Measurements from ENCODE around the gene FUT9. TPM values are rescaled to one million over a fixed set of nuclear protein-coding genes. Genes with fewer than 3 reads are reported as not detected.

FUT9 gene
- total and polyA plus RNA-seq, 2 of the 8 experiments (the other 6 are each of a cell fraction or from before 2014, with no cell fraction given) = 0.85 to 4.9 TPM

- no peaks in the 10 kb centered on the region for H3K27me3 ChIP-seq (replicated peaks in 1 of 4; ENCODE audit: control insufficient read depth in 3 of 4, extremely low read depth in 1 of 4, insufficient read depth in 3 of 4, low read length in 3 of 4)
- no peaks in the 10 kb centered on the region for H3K79me1 ChIP-seq (ENCODE audit: low read depth, low read length)
- no peaks in the 10 kb centered on the region for H3K36me3 ChIP-seq (ENCODE audit: control insufficient read depth in 2 of 4, insufficient read depth in 4 of 4, low read length in 3 of 4)
- H4K5ac ChIP-seq (ENCODE audit: insufficient read length, low read depth, low read length) = no peak overlapping the region
- peak overlapping the region; percentile 74; the same call in 1 of the 2 replicates for H2AFZ ChIP-seq (ENCODE audit: low read length)
- DNase-seq (ENCODE audit: low read depth in 1 of 2, low spot score in 2 of 2) (no peak), FAIRE-seq (no peak)
- H2BK5ac ChIP-seq (ENCODE audit: low read depth, low read length) = no peak overlapping the region
- no peak overlapping the region for H2BK15ac ChIP-seq (ENCODE audit: low read length)
- H3K79me2 ChIP-seq (ENCODE audit: control insufficient read depth in 1 of 2, insufficient read depth in 2 of 2, low read length in 2 of 2) = no peaks in the 10 kb centered on the region
- no peak overlapping the region for H2BK20ac ChIP-seq (ENCODE audit: low read length)
- TF ChIP-seq BCL11A (IDR thresholded peaks at IDR 0.05; ENCODE audit: low read depth in 2 of 2, low read length in 2 of 2) = no peak
- no peak overlapping the region for H2BK120ac ChIP-seq (replicated peaks; ENCODE audit: low read depth, low read length)
- ChIA-PET POLR2A (ENCODE audit: partially characterized antibody) (no interaction called here), CTCF (ENCODE audit: partially characterized antibody) (interaction anchor here (0.5 to 0.7 kb wide), 2 partner anchors 31 to 97 kb away, joined by 3 to 4 read pairs; no protein-coding TSS in a partner anchor)
- 84% methylated on average over 5 of the region's 5 CpGs; no CpG with 5 or more reads in 1 of the 2 experiments for WGBS, 2 experiments (ENCODE audit: extremely low coverage in 1 of 2, insufficient coverage in 1 of 2, insufficient read length in 1 of 2, insufficient replicate concordance in 2 of 2, low coverage in 1 of 2, low lambda C conversion rate in 2 of 2, missing lambda C conversion rate in 1 of 2)
- H4K20me1 ChIP-seq (replicated peaks in 1 of 2; ENCODE audit: control insufficient read depth in 1 of 2, insufficient read depth in 2 of 2, low read length in 2 of 2) = no peaks in the 10 kb centered on the region
- H3K9ac ChIP-seq (replicated peaks in 1 of 4; ENCODE audit: extremely low read depth in 1 of 4, low read depth in 3 of 4, low read length in 3 of 4) = no peak overlapping the region
- no peak overlapping the region for H3K4me2 ChIP-seq (ENCODE audit: insufficient read depth in 1 of 2, low read depth in 2 of 2, low read length in 2 of 2)
- no peak overlapping the region for H3K56ac ChIP-seq (replicated peaks; ENCODE audit: insufficient read length, low read depth, low read length)
- H4K91ac ChIP-seq (replicated peaks; ENCODE audit: insufficient read length, low read length) = no peak overlapping the region
- no peak overlapping the region for H4K8ac ChIP-seq (ENCODE audit: extremely low read depth, insufficient read depth, low read length)
- H2AK5ac ChIP-seq (ENCODE audit: low read depth, low read length) = no peak overlapping the region
- H3K4me1 ChIP-seq (replicated peaks in 1 of 4; ENCODE audit: control insufficient read depth in 3 of 4, insufficient read depth in 4 of 4, low read length in 3 of 4) = no peaks in the 10 kb centered on the region; a peak in 1 of 7 replicates
- H3K23ac ChIP-seq (ENCODE audit: insufficient read length) = no peak overlapping the region
- no peak overlapping the region for H3K4ac ChIP-seq (replicated peaks; ENCODE audit: insufficient read length, low read depth, low read length)
- H2BK12ac ChIP-seq (ENCODE audit: low read depth, low read length) = no peak overlapping the region
- no peak overlapping the region for H3K14ac ChIP-seq (ENCODE audit: insufficient read length)
- no peak overlapping the region for H3K18ac ChIP-seq (ENCODE audit: extremely low read depth, low read length)
- H3K4me3 ChIP-seq (ENCODE audit: extremely low read depth in 1 of 4, insufficient read depth in 2 of 4, low read depth in 3 of 4, low read length in 4 of 4) = no peak overlapping the region
- no peaks in the 10 kb centered on the region for H3K23me2 ChIP-seq (ENCODE audit: low read depth, low read length)
- H3K27ac ChIP-seq (ENCODE audit: low read depth, low read length) = no peak overlapping the region
- H3K9me3 ChIP-seq (ENCODE audit: insufficient read depth in 2 of 2, low read depth in 1 of 2, low read length in 1 of 2) = no peaks in the 10 kb centered on the region
Observed at GRCh38 chr6:96235927-96236326, 220.2 kb downstream of the FUT9 start.
